K562 (cell line): Measurements from ENCODE around the gene SCFD1. TPM values are rescaled to one million over a fixed set of nuclear protein-coding genes. Genes with fewer than 3 reads are reported as not detected.
A peak's percentile ranks its signal among the peaks of the same experiment; 100 is the strongest.

Experiments
- ATAC-seq: fragments of 200-7000 bp; cut with Tn5 transposase; 3 replicates; pipeline ENCODE4 v1.9.1; 2020; ENCODE audit warnings: moderate library complexity
- BruUV-seq: library from RNA; stranded (reverse); fragments of 400-500 nt; replicated peaks from 2 replicates; lab custom pipeline; 2021; lab: Mats Ljungman, UMichigan
- CTCF ChIA-PET: fragments of 300-600 bp; formaldehyde crosslinking; extraction: SDS; loops from one replicate; lab custom pipeline; 2021; ENCODE audit warnings: low intra/inter-chr PET ratio; lab: Yijun Ruan, JAX
- POLR2A ChIA-PET: fragments of 300-600, 350-650 bp; sonication (Branson Sonifier 250); formaldehyde crosslinking; extraction: SDS; loops from one replicate; lab custom pipeline; 2021; ENCODE audit warnings: antibody characterized with exemption, inconsistent platforms; lab: Yijun Ruan, JAX
- DNase-seq, 4 experiments: peaks; one replicate each; pipeline versions ENCODE4 v3.0.0 to v3.0.0-alpha.2; 2011 to 2018; ENCODE audit warnings: low spot score in 3 of 4, mixed read lengths in 3 of 4; ENCODE audit errors: extremely low read depth in 1 of 4
- FAIRE-seq: peaks from 2 replicates; lab custom pipeline; 2011; peaks lifted over from hg19 to GRCh38; lab: Jason Lieb, UNC
- H2AFZ ChIP-seq: 2 replicates; pipeline ENCODE4 v1.6.0; 2011; ENCODE audit warnings: low read depth, low read length, control low read depth, inconsistent platforms
- H3K27ac ChIP-seq: fragments of 200-600 bp; 3 replicates; pipeline ENCODE4 v1.8.0; 2011; ENCODE audit warnings: low read depth, mild to moderate bottlenecking, control low read depth, inconsistent platforms, low read length, moderate library complexity, mixed read lengths; ENCODE audit errors: extremely low read depth
- H3K27me3 ChIP-seq, 2 experiments: fragments of 300-600 bp in 1 of 2; 2 replicates in 1 of 2; 3 replicates in 1 of 2; pipeline versions ENCODE4 v1.6.0 to v1.8.0; 2011; ENCODE audit warnings: inconsistent platforms in 2 of 2, low read length in 2 of 2, mild to moderate bottlenecking in 1 of 2, mixed read lengths in 1 of 2, moderate library complexity in 1 of 2; ENCODE audit not compliant: control insufficient read depth in 2 of 2, insufficient read depth in 2 of 2
- H3K36me3 ChIP-seq: fragments of 300-600 bp; 3 replicates; pipeline ENCODE4 v1.8.0; 2011; ENCODE audit warnings: mild to moderate bottlenecking, low read length, inconsistent platforms; ENCODE audit not compliant: control insufficient read depth, insufficient read depth
- H3K4me1 ChIP-seq, 2 experiments: fragments of 200-600 bp in 1 of 2; replicated peaks in 1 of 2; 2 replicates in 1 of 2; 3 replicates in 1 of 2; pipeline versions ENCODE4 v1.5.1 to v1.8.0; 2011; ENCODE audit warnings: inconsistent platforms in 2 of 2, low read length in 2 of 2, mild to moderate bottlenecking in 1 of 2, mixed read lengths in 1 of 2, moderate library complexity in 1 of 2; ENCODE audit not compliant: control insufficient read depth in 2 of 2, insufficient read depth in 2 of 2
- H3K4me2 ChIP-seq: 2 replicates; pipeline ENCODE4 v1.6.1; 2011; ENCODE audit warnings: low read length, control low read depth, inconsistent platforms, mixed read lengths; ENCODE audit not compliant: insufficient read depth
- H3K4me3 ChIP-seq: fragments of 200-600 bp; sonication (generic), shearing (Covaris generic); 2 replicates; pipeline ENCODE4 v1.5.1; 2016; ENCODE audit warnings: control low read depth, inconsistent platforms
- H3K79me2 ChIP-seq: fragments of 200-600 bp; 3 replicates; pipeline ENCODE4 v1.8.0; 2011; ENCODE audit warnings: low read length, inconsistent platforms; ENCODE audit not compliant: control insufficient read depth, insufficient read depth
- H3K9ac ChIP-seq, 2 experiments: 2 replicates each; pipeline versions ENCODE4 v1.6.0 to v1.6.1; 2011; ENCODE audit warnings: low read depth in 2 of 2, low read length in 2 of 2, control low read depth in 1 of 2, inconsistent platforms in 1 of 2, mild to moderate bottlenecking in 1 of 2, mixed read lengths in 1 of 2; ENCODE audit not compliant: insufficient read depth in 1 of 2
- H3K9me1 ChIP-seq: one replicate; pipeline ENCODE4 v1.6.0; 2011; ENCODE audit warnings: inconsistent platforms, mild to moderate bottlenecking, low read length, moderate library complexity; ENCODE audit not compliant: control insufficient read depth, insufficient read depth
- H3K9me3 ChIP-seq: replicated peaks from 2 replicates; pipeline ENCODE4 v1.5.1; 2011; ENCODE audit warnings: low read depth, low read length, inconsistent platforms; ENCODE audit not compliant: control insufficient read depth, insufficient read depth
- H4K20me1 ChIP-seq: replicated peaks from 2 replicates; pipeline ENCODE4 v1.6.1; 2011; ENCODE audit warnings: low read length, inconsistent platforms, mixed read lengths; ENCODE audit not compliant: control insufficient read depth, insufficient read depth
- CEBPB ChIP-seq: fragments of 450-650 bp; IDR thresholded peaks from 2 replicates; pipeline ENCODE4 v1.6.1; 2016; ENCODE audit warnings: missing genetic modification characterization, missing compliant biosample characterization
- CEBPG ChIP-seq, 3 experiments: fragments of 200-800 bp in 1 of 3; sonication (Bioruptor generic) in 1 of 3; sonication (generic) in 1 of 3; formaldehyde crosslinking in 1 of 3; IDR thresholded peaks in 2 of 3; conservative IDR thresholded peaks in 1 of 3; 2 replicates each; pipeline versions ENCODE4 v1.6.1 to v1.8.0; 2016 to 2022; ENCODE audit warnings: missing compliant biosample characterization in 2 of 3, missing genetic modification characterization in 2 of 3, mild to moderate bottlenecking in 1 of 3, missing genetic modification reagents in 1 of 3
- MYC ChIP-seq, 2 experiments: fragments of 250-450 bp in 1 of 2; sonication (Bioruptor Pico) in 1 of 2; IDR thresholded peaks; 2 replicates each; pipeline versions ENCODE4 v1.5.1 to v1.6.1; 2012 to 2021; ENCODE audit warnings: low read depth in 2 of 2, borderline replicate concordance in 1 of 2, improper control_type of control experiment in 1 of 2, low read length in 1 of 2, mild to moderate bottlenecking in 1 of 2, moderate library complexity in 1 of 2
- NFIC ChIP-seq: fragments of 450-650 bp; IDR thresholded peaks from 2 replicates; pipeline ENCODE4 v1.6.1; 2017; ENCODE audit warnings: mild to moderate bottlenecking, inconsistent platforms
- NFRKB ChIP-seq: fragments of 450-650 bp; IDR thresholded peaks from 2 replicates; pipeline ENCODE4 v1.6.1; 2016; ENCODE audit warnings: low read depth
- SMARCE1 ChIP-seq: fragments of 450-650 bp; IDR thresholded peaks from 2 replicates; pipeline ENCODE4 v1.7.1; 2016; ENCODE audit warnings: mild to moderate bottlenecking
- ZNF184 ChIP-seq: sonication (generic); formaldehyde crosslinking; IDR thresholded peaks from 2 replicates; pipeline ENCODE4 v1.5.0; 2020; ENCODE audit warnings: missing genetic modification reagents
- WGBS: fragments of 100-300 bp; shearing (Covaris generic); methylation state at CpG from one replicate; pipeline ENCODE4 v1.1.6; 2016; ENCODE audit warnings: low coverage, mixed read lengths; ENCODE audit not compliant: insufficient coverage; ENCODE audit errors: missing lambda C conversion rate; 5-methylcytosine and 5-hydroxymethylcytosine counted together
- in situ Hi-C: fragments of 300-500 bp; cut with MboI; formaldehyde crosslinking; loops from 4 replicates; pipeline ENCODE4 v1.15.0; 2018; ENCODE audit warnings: inconsistent platforms, mixed read lengths
- intact Hi-C: fragments of 100-400 bp; cut with micrococcal nuclease; formaldehyde crosslinking; loops from 2 replicates; pipeline ENCODE4 v1.14.2; 2022
- polyA plus RNA-seq, 8 experiments: library from polyadenylated mRNA; depleted of rRNA in 4 of 8; stranded (reverse) in 5 of 8; unstranded in 3 of 8; fragments of >200 nt; fragmentation: Nextera tagmentation in 2 of 8; fragmentation: Illumina TruSeq in 1 of 8; extraction: Ambion mirVana in 2 of 8; extraction: Trizol in 1 of 8; gene quantifications; 2 replicates each; pipeline versions ENCODE4 v1.2.1 to v1.2.3, GENCODE V29; 2011 to 2014; ENCODE audit warnings: inconsistent platforms in 1 of 8, missing spikeins in 1 of 8
- total RNA-seq, 7 experiments: library from RNA; depleted of rRNA in 6 of 7; stranded (reverse); fragments of >200 nt in 6 of 7; fragmentation: Illumina TruSeq in 2 of 7; extraction: Trizol in 2 of 7; gene quantifications; 2 replicates each; pipeline versions ENCODE4 v1.2.1 to v1.2.3, GENCODE V29; 2011 to 2021; ENCODE audit warnings: low replicate concordance in 1 of 7
- TF ChIP-seq, protein P1 (sequence below): sonication (generic); formaldehyde crosslinking; IDR thresholded peaks from 2 replicates; pipeline ENCODE4 v1.9.0; 2022; ENCODE audit warnings: mild to moderate bottlenecking, missing genetic modification reagents
- TF ChIP-seq, protein P2 (sequence below): fragments of 450-650 bp; IDR thresholded peaks from 2 replicates; pipeline ENCODE4 v1.6.1; 2016

The SCFD1 gene
- total and polyA plus RNA-seq, 9 of the 15 experiments (the other 6 are each of a cell fraction or from before 2014, with no cell fraction given), result 48.9 to 112 (median 75.2) TPM

DNA sequence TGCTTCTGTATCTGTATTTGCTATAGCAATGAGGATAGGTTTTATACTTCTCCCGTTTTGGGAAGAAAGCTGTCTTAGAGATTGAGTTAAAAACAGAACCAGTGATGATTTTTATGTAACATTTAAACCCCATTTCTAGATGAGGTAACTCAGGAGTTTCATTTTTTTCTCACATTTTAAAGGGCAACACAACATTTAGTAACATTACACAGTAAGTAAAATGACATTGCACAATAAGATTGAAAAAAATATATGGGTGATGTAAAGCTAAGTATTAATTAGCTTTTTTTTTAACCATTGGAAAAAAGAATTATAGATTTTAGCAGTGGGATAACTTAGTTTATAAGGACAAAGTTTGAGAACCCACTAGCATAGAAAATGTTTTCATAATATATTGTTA is 25.2 kb upstream of the SCFD1 start:
- no peak overlapping the region for H3K4me2 ChIP-seq
- no peaks in the 10 kb centered on the region for H3K9me1 ChIP-seq
- no peak overlapping the region for H3K4me3 ChIP-seq
- no peaks in the 10 kb centered on the region for H3K27me3 ChIP-seq
- ChIA-PET CTCF (no interaction called here), POLR2A (no interaction called here)
- DNase-seq (no peak), FAIRE-seq (no peak), ATAC-seq (no peak)
- no peaks in the 10 kb centered on the region for H3K79me2 ChIP-seq
- intact Hi-C loops, result no loop called here
- 41% methylated on average over 1 of the region's 1 CpG for WGBS
- no peaks in the 10 kb centered on the region for H3K9me3 ChIP-seq
- no peak overlapping the region for H3K9ac ChIP-seq
- peaks cover 65% of the 10 kb centered on the region for H3K36me3 ChIP-seq
- H4K20me1 ChIP-seq, result no peaks in the 10 kb centered on the region
- in situ Hi-C loops, result no loop called here
- no peaks in the 10 kb centered on the region for H3K4me1 ChIP-seq
- no TSS peak for BruUV-seq
- no peak overlapping the region; the same call in 2 of the 3 replicates for H3K27ac ChIP-seq
- TF ChIP-seq ZNF184 (CRISPR knock-in tag), result no peak
- TF ChIP-seq, protein P1, sequence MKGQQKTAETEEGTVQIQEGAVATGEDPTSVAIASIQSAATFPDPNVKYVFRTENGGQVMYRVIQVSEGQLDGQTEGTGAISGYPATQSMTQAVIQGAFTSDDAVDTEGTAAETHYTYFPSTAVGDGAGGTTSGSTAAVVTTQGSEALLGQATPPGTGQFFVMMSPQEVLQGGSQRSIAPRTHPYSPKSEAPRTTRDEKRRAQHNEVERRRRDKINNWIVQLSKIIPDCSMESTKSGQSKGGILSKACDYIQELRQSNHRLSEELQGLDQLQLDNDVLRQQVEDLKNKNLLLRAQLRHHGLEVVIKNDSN (CRISPR knock-in tag), result no peak
- TF ChIP-seq CEBPB (tag), result peak; percentile 30
- no peak for TF ChIP-seq SMARCE1
- TF ChIP-seq NFIC, result no peak
- TF ChIP-seq, protein P2, sequence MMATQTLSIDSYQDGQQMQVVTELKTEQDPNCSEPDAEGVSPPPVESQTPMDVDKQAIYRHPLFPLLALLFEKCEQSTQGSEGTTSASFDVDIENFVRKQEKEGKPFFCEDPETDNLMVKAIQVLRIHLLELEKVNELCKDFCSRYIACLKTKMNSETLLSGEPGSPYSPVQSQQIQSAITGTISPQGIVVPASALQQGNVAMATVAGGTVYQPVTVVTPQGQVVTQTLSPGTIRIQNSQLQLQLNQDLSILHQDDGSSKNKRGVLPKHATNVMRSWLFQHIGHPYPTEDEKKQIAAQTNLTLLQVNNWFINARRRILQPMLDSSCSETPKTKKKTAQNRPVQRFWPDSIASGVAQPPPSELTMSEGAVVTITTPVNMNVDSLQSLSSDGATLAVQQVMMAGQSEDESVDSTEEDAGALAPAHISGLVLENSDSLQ, result no peak
- no peak for TF ChIP-seq MYC (IDR thresholded peaks at IDR 0.05; ENCODE audit: low read depth, low read length)
- no peak for TF ChIP-seq MYC (CRISPR knock-in tag; IDR thresholded peaks at IDR 0.05; ENCODE audit: borderline replicate concordance, low read depth)
- TF ChIP-seq NFRKB, result no peak
- TF ChIP-seq CEBPG (CRISPR knock-in tag; IDR thresholded peaks at IDR 0.05), result no peak
- TF ChIP-seq CEBPG (tag; conservative IDR thresholded peaks at IDR 0.05 in 1 of 2, IDR thresholded peaks at IDR 0.05 in 1 of 2), result peak; percentile 45 to 65; a peak in 2 of 4 replicates
- H2AFZ ChIP-seq, result no peak overlapping the region
